Activated CD8-positive, alpha-beta memory T cell treated with anti-CD3 and anti-CD28 coated beads, Interleukin-2, amount 10 ng/mL, durations not matched to agents 7 days and 5 days (primary cell): ENCODE measurements around the gene TRIM10. TPM values are rescaled to one million over a fixed set of nuclear protein-coding genes. Genes with fewer than 3 reads are reported as not detected.
"Not testable (repeated sequence)": the region's sequence is repeated elsewhere in the genome, so short reads cannot be mapped to it uniquely, and the experiment has no call there.

Experiments
- ATAC-seq: fragments of 150-1000 bp; cut with Tn5 transposase; one replicate; pipeline ENCODE4 v1.10.0; 2021; ENCODE audit warnings: moderate library complexity
- CTCF ChIA-PET: fragments of 350-600 bp; sonication (Branson Sonifier 250); formaldehyde crosslinking; loops from one replicate; lab custom pipeline; 2021; ENCODE audit warnings: antibody characterized with exemption; lab: Charles Lee
- DNase-seq: peaks from one replicate; pipeline ENCODE4 v3.0.0-alpha.2; 2020
- H3K27ac Mint-ChIP-seq: one replicate; pipeline ENCODE4 v1.8.0; 2021; ENCODE audit warnings: mild to moderate bottlenecking, mixed read lengths
- H3K27me3 Mint-ChIP-seq: one replicate; pipeline ENCODE4 v1.8.0; 2021; ENCODE audit warnings: mixed read lengths
- H3K36me3 Mint-ChIP-seq: one replicate; pipeline ENCODE4 v1.8.0; 2021; ENCODE audit warnings: mild to moderate bottlenecking, mixed read lengths
- H3K4me1 Mint-ChIP-seq: one replicate; pipeline ENCODE4 v1.8.0; 2021; ENCODE audit warnings: mixed read lengths
- H3K4me3 Mint-ChIP-seq: one replicate; pipeline ENCODE4 v1.8.0; 2021; ENCODE audit warnings: mild to moderate bottlenecking, moderate library complexity, mixed read lengths
- H3K9me3 Mint-ChIP-seq: one replicate; pipeline ENCODE4 v1.8.0; 2022; ENCODE audit warnings: low read depth, mixed read lengths
- total RNA-seq, 2 experiments: library from RNA; stranded (reverse); gene quantifications; one replicate each; pipeline ENCODE4 v1.2.3, GENCODE V29; 2021

TRIM10 gene
- total RNA-seq, 2 experiments from 2014 or later: not detected

- Mint-ChIP-seq H3K27ac (no peak overlapping the region), H3K27me3 (peaks cover 81% of the 10 kb centered on the region), H3K36me3 (no peaks in the 10 kb centered on the region), H3K9me3 (no peaks in the 10 kb centered on the region), H3K4me3 (no peak overlapping the region), H3K4me1 (peaks cover 13% of the 10 kb centered on the region)
- ATAC-seq (no peak), DNase-seq (no peak)
- CTCF ChIA-PET: interaction anchor here (0.8 to 4.9 kb wide), 4 partner anchors 15 to 64 kb away, joined by 3 to 49 read pairs (median 3); no protein-coding TSS in a partner anchor
Measured at GRCh38 chr6:30127238-30128093, 33.5 kb downstream of the TRIM10 start.

GRCh38 chr6:30122515-30122914 is 38.5 kb downstream of the TRIM10 start:
- ATAC-seq (no peak), DNase-seq (no peak)
- CTCF ChIA-PET: interaction anchor here (1.5 to 1.8 kb wide), 2 partner anchors 9 to 20 kb away, joined by 7 to 11 read pairs; no protein-coding TSS in a partner anchor
- Mint-ChIP-seq H3K27ac (no peak overlapping the region), H3K27me3 (peaks cover 52% of the 10 kb centered on the region), H3K4me3 (no peak overlapping the region), H3K9me3 (no peaks in the 10 kb centered on the region), H3K36me3 (no peaks in the 10 kb centered on the region), H3K4me1 (no peaks in the 10 kb centered on the region)

- no peaks in the 10 kb centered on the region for H3K36me3 Mint-ChIP-seq
- no peaks in the 10 kb centered on the region for H3K9me3 Mint-ChIP-seq
- H3K4me1 Mint-ChIP-seq: no peaks in the 10 kb centered on the region
- H3K27ac Mint-ChIP-seq: no peak overlapping the region
- no peak for ATAC-seq
- peaks cover 45% of the 10 kb centered on the region for H3K27me3 Mint-ChIP-seq
- no peak overlapping the region for H3K4me3 Mint-ChIP-seq
- DNase-seq: no peak
- CTCF ChIA-PET: interaction anchor here (1.5 to 1.8 kb wide), 2 partner anchors 10 to 19 kb away, joined by 7 to 11 read pairs; no protein-coding TSS in a partner anchor
Measured at GRCh38 chr6:30121446-30122366, 39.3 kb downstream of the TRIM10 start.

GRCh38 chr6:30118691-30119090 is 42.3 kb downstream of the TRIM10 start:
- not testable (repeated sequence) for H3K27ac Mint-ChIP-seq, H3K4me3 Mint-ChIP-seq, DNase-seq, H3K9me3 Mint-ChIP-seq, H3K36me3 Mint-ChIP-seq, ATAC-seq, H3K4me1 Mint-ChIP-seq
- CTCF ChIA-PET: interaction anchor here (0.6 to 2.4 kb wide), 3 partner anchors 12 to 15 kb away, joined by 3 to 13 read pairs (median 6); no protein-coding TSS in a partner anchor
- peaks cover 41% of the 10 kb centered on the region for H3K27me3 Mint-ChIP-seq

GRCh38 chr6:30116724-30117123 is 44.3 kb downstream of the TRIM10 start:
- peaks cover 7% of the 10 kb centered on the region for H3K4me1 Mint-ChIP-seq
- H3K36me3 Mint-ChIP-seq: no peaks in the 10 kb centered on the region
- peaks cover 49% of the 10 kb centered on the region for H3K27me3 Mint-ChIP-seq
- ATAC-seq: no peak
- no peak for DNase-seq
- no peak overlapping the region for H3K4me3 Mint-ChIP-seq
- no peaks in the 10 kb centered on the region for H3K9me3 Mint-ChIP-seq
- no peak overlapping the region for H3K27ac Mint-ChIP-seq
- CTCF ChIA-PET: interaction anchor here (0.7 to 1.4 kb wide), 5 partner anchors 9 to 419 kb away, joined by 3 to 4 read pairs (median 3); no protein-coding TSS in a partner anchor

GRCh38 chr6:30113841-30114240 is 47.2 kb downstream of the TRIM10 start:
- no peak for ATAC-seq
- DNase-seq: no peak
- peaks cover 7% of the 10 kb centered on the region for H3K4me1 Mint-ChIP-seq
- H3K4me3 Mint-ChIP-seq: no peak overlapping the region
- no peaks in the 10 kb centered on the region for H3K36me3 Mint-ChIP-seq
- peaks cover 63% of the 10 kb centered on the region for H3K27me3 Mint-ChIP-seq
- no peak overlapping the region for H3K27ac Mint-ChIP-seq
- CTCF ChIA-PET: no interaction called here
- H3K9me3 Mint-ChIP-seq: no peaks in the 10 kb centered on the region

- Mint-ChIP-seq H3K27ac (no peak within 1 kb of the TSS), H3K27me3 (peaks cover 64% of the 10 kb centered on the region), H3K4me1 (peaks cover 7% of the 10 kb centered on the region), H3K4me3 (no peak within 1 kb of the TSS), H3K9me3 (no peaks in the 10 kb centered on the region), H3K36me3 (no peaks in the 10 kb centered on the region)
- DNase-seq (no peak), ATAC-seq (no peak)
- CTCF ChIA-PET: interaction anchor here (1.0 to 1.9 kb wide), 2 partner anchors 11 to 18 kb away, joined by 4 to 8 read pairs; no protein-coding TSS in a partner anchor
Measured at GRCh38 chr6:30113003-30113759, 47.8 kb downstream of the TRIM10 start, which contains the start of gene TRIM31. Gene TRIM31 (minus strand): TSS chr6:30113090. CDS start chr6:30112805, 285 bp downstream.

- no peaks in the 10 kb centered on the region for H3K9me3 Mint-ChIP-seq
- H3K36me3 Mint-ChIP-seq: no peaks in the 10 kb centered on the region
- DNase-seq: no peak
- H3K27me3 Mint-ChIP-seq: peaks cover 67% of the 10 kb centered on the region
- no peak for ATAC-seq
- peaks cover 9% of the 10 kb centered on the region for H3K4me1 Mint-ChIP-seq
- CTCF ChIA-PET: interaction anchor here (0.9 to 1.9 kb wide), 4 partner anchors 10 to 19 kb away, joined by 3 to 8 read pairs (median 4); no protein-coding TSS in a partner anchor
- no peak overlapping the region for H3K27ac Mint-ChIP-seq
- H3K4me3 Mint-ChIP-seq: no peak overlapping the region
Measured at GRCh38 chr6:30112402-30112994, 48.5 kb downstream of the TRIM10 start.

- no peak overlapping the region for H3K4me3 Mint-ChIP-seq
- peaks cover 67% of the 10 kb centered on the region for H3K27me3 Mint-ChIP-seq
- no peaks in the 10 kb centered on the region for H3K36me3 Mint-ChIP-seq
- H3K4me1 Mint-ChIP-seq: peaks cover 9% of the 10 kb centered on the region
- no peaks in the 10 kb centered on the region for H3K9me3 Mint-ChIP-seq
- no peak for DNase-seq
- CTCF ChIA-PET: interaction anchor here (0.9 to 1.9 kb wide), 4 partner anchors 9 to 20 kb away, joined by 3 to 8 read pairs (median 4); no protein-coding TSS in a partner anchor
- ATAC-seq: no peak
- H3K27ac Mint-ChIP-seq: no peak overlapping the region
Measured at GRCh38 chr6:30111266-30111856, 49.6 kb downstream of the TRIM10 start.

- H3K4me3 Mint-ChIP-seq: no peak overlapping the region
- CTCF ChIA-PET: interaction anchor here (0.6 to 5.6 kb wide), 5 partner anchors 14 to 242 kb away, joined by 4 to 234 read pairs (median 5); partner anchors contain the start of genes POLR1H and TRIM40
- H3K36me3 Mint-ChIP-seq: no peaks in the 10 kb centered on the region
- no peak overlapping the region for H3K27ac Mint-ChIP-seq
- H3K27me3 Mint-ChIP-seq: peaks cover 59% of the 10 kb centered on the region
- peaks cover 36% of the 10 kb centered on the region for H3K4me1 Mint-ChIP-seq
- DNase-seq: no peak
- no peaks in the 10 kb centered on the region for H3K9me3 Mint-ChIP-seq
- ATAC-seq: no peak
Measured at GRCh38 chr6:30104661-30105060, 56.4 kb downstream of the TRIM10 start.

GRCh38 chr6:30103872-30104179 is 57.2 kb downstream of the TRIM10 start:
- CTCF ChIA-PET: interaction anchor here (0.6 to 5.6 kb wide), 30 partner anchors 8 to 294 kb away, joined by 3 to 234 read pairs (median 6); partner anchors contain the start of genes POLR1H, PPP1R11, RNF39 and TRIM26
- Mint-ChIP-seq H3K27ac (no peak overlapping the region), H3K4me3 (peak overlapping the region; percentile 62), H3K4me1 (peaks cover 37% of the 10 kb centered on the region), H3K9me3 (no peaks in the 10 kb centered on the region), H3K36me3 (no peaks in the 10 kb centered on the region), H3K27me3 (peaks cover 63% of the 10 kb centered on the region)
- ATAC-seq: no peak
- no peak for DNase-seq
